IMR-90 (cell line): ENCODE results near the gene SPATS2L. TPM values are rescaled to one million over a fixed set of nuclear protein-coding genes. Genes with fewer than 3 reads are reported as not detected.

ENCODE experiments used
- ATAC-seq: fragments of 200-7000 bp; cut with Tn5 transposase; 2 replicates; pipeline ENCODE4 v1.9.1; 2020; ENCODE audit warnings: low read depth, mild to moderate bottlenecking, moderate library complexity
- BruUV-seq: library from RNA; stranded (reverse); fragments of 400-500 nt; replicated peaks from 2 replicates; lab custom pipeline; 2021; lab: Mats Ljungman, UMichigan
- CTCF ChIA-PET: fragments of 300-600 bp; formaldehyde crosslinking; extraction: SDS; loops from one replicate; lab custom pipeline; 2021; ENCODE audit warnings: antibody characterized with exemption; lab: Yijun Ruan, JAX
- POLR2A ChIA-PET: fragments of 300-600 bp; sonication (Branson Sonifier 250); formaldehyde crosslinking; loops from one replicate; lab custom pipeline; 2022; ENCODE audit warnings: antibody characterized with exemption; ENCODE audit not compliant: unreplicated experiment; lab: Charles Lee
- DNase-seq: peaks from one replicate; pipeline ENCODE4 v3.0.0; 2013
- H2AFZ ChIP-seq: replicated peaks from 2 replicates; pipeline ENCODE3; 2013; ENCODE audit warnings: low read length, mild to moderate bottlenecking; ENCODE audit not compliant: poor library complexity
- H2AK5ac ChIP-seq: 2 replicates; pipeline ENCODE4 v1.6.1; 2013; ENCODE audit warnings: low read depth, low read length, inconsistent platforms
- H2AK9ac ChIP-seq: replicated peaks from 2 replicates; pipeline ENCODE3; 2013; ENCODE audit warnings: mild to moderate bottlenecking, low read depth, low read length, moderate library complexity; ENCODE audit not compliant: poor library complexity
- H2BK120ac ChIP-seq: 2 replicates; pipeline ENCODE4 v1.6.1; 2013; ENCODE audit warnings: low read depth, low read length, inconsistent platforms
- H2BK15ac ChIP-seq: 3 replicates; pipeline ENCODE4 v1.6.1; 2013; ENCODE audit warnings: low read depth, low read length, inconsistent platforms
- H2BK20ac ChIP-seq: 2 replicates; pipeline ENCODE4 v1.6.1; 2013; ENCODE audit warnings: low read depth, mild to moderate bottlenecking, inconsistent platforms, low read length, moderate library complexity
- H2BK5ac ChIP-seq: 2 replicates; pipeline ENCODE4 v1.6.1; 2013; ENCODE audit warnings: mild to moderate bottlenecking, low read depth, low read length, inconsistent platforms; ENCODE audit not compliant: poor library complexity, severe bottlenecking
- H3K14ac ChIP-seq: replicated peaks from 2 replicates; pipeline ENCODE4 v1.6.1; 2013; ENCODE audit warnings: low read depth, low read length, inconsistent platforms
- H3K18ac ChIP-seq: 2 replicates; pipeline ENCODE4 v1.6.1; 2013; ENCODE audit warnings: low read depth, low read length, control low read depth
- H3K23ac ChIP-seq: 2 replicates; pipeline ENCODE4 v1.6.1; 2013; ENCODE audit warnings: low read depth, low read length, inconsistent platforms
- H3K27ac ChIP-seq: 2 replicates; pipeline ENCODE4 v1.5.1; 2013; ENCODE audit warnings: mild to moderate bottlenecking, control low read depth, low read length; ENCODE audit not compliant: insufficient read depth
- H3K27me3 ChIP-seq: 2 replicates; pipeline ENCODE4 v1.6.1; 2013; ENCODE audit warnings: low read length; ENCODE audit not compliant: control insufficient read depth, insufficient read depth
- H3K36me3 ChIP-seq: 2 replicates; pipeline ENCODE4 v1.6.1; 2013; ENCODE audit warnings: low read length, mixed read lengths; ENCODE audit not compliant: control insufficient read depth, insufficient read depth
- H3K4ac ChIP-seq: 2 replicates; pipeline ENCODE4 v1.6.1; 2013; ENCODE audit warnings: low read depth, low read length, inconsistent platforms
- H3K4me1 ChIP-seq: 2 replicates; pipeline ENCODE4 v1.6.1; 2013; ENCODE audit warnings: low read length, mixed read lengths; ENCODE audit not compliant: control insufficient read depth, insufficient read depth
- H3K4me2 ChIP-seq: 2 replicates; pipeline ENCODE4 v1.6.1; 2013; ENCODE audit warnings: low read depth, mild to moderate bottlenecking, control low read depth, low read length, moderate library complexity
- H3K4me3 ChIP-seq: 2 replicates; pipeline ENCODE4 v1.5.1; 2013; ENCODE audit warnings: low read depth, mild to moderate bottlenecking, control low read depth, low read length, moderate library complexity; ENCODE audit not compliant: insufficient read depth
- H3K56ac ChIP-seq: 2 replicates; pipeline ENCODE4 v1.6.1; 2013; ENCODE audit warnings: low read length, inconsistent platforms; ENCODE audit not compliant: insufficient read depth; ENCODE audit errors: extremely low read depth
- H3K79me1 ChIP-seq, 2 experiments: 2 replicates each; pipeline ENCODE4 v1.6.1; 2013; ENCODE audit warnings: low read length in 2 of 2, inconsistent platforms in 1 of 2, low read depth in 1 of 2
- H3K9ac ChIP-seq: 2 replicates; pipeline ENCODE4 v1.6.1; 2013; ENCODE audit warnings: low read depth, low read length, control low read depth
- H3K9me1 ChIP-seq: 2 replicates; pipeline ENCODE4 v1.6.1; 2013; ENCODE audit warnings: low read length, inconsistent platforms; ENCODE audit not compliant: insufficient read depth
- H3K9me3 ChIP-seq: 2 replicates; pipeline ENCODE4 v1.6.1; 2013; ENCODE audit warnings: low read length; ENCODE audit not compliant: control insufficient read depth, insufficient read depth
- H4K20me1 ChIP-seq: 2 replicates; pipeline ENCODE4 v1.6.1; 2013; ENCODE audit warnings: low read length, inconsistent platforms; ENCODE audit not compliant: insufficient read depth
- H4K5ac ChIP-seq: 2 replicates; pipeline ENCODE4 v1.6.1; 2013; ENCODE audit warnings: mild to moderate bottlenecking, low read depth, low read length, control low read depth
- H4K8ac ChIP-seq, 2 experiments: 2 replicates each; pipeline ENCODE4 v1.6.1; 2013; ENCODE audit warnings: low read depth in 2 of 2, low read length in 2 of 2, control low read depth in 1 of 2, inconsistent platforms in 1 of 2
- H4K91ac ChIP-seq: 2 replicates; pipeline ENCODE4 v1.6.1; 2013; ENCODE audit warnings: low read depth, low read length, inconsistent platforms; ENCODE audit not compliant: insufficient read depth
- CEBPB ChIP-seq: IDR thresholded peaks from 2 replicates; pipeline ENCODE4 v1.6.1; 2012; ENCODE audit warnings: low read depth, low read length, improper control_type of control experiment
- CHD1 ChIP-seq: IDR thresholded peaks from 2 replicates; pipeline ENCODE4 v1.6.1; 2012; ENCODE audit warnings: low read depth, low read length, improper control_type of control experiment
- CTCF ChIP-seq: conservative IDR thresholded peaks from 2 replicates; pipeline ENCODE4 v1.5.1; 2012; ENCODE audit warnings: mild to moderate bottlenecking, low read depth, low read length, improper control_type of control experiment
- RCOR1 ChIP-seq: IDR thresholded peaks from 2 replicates; pipeline ENCODE4 v1.6.1; 2012; ENCODE audit warnings: mild to moderate bottlenecking, low read length, improper control_type of control experiment; ENCODE audit not compliant: insufficient replicate concordance
- WGBS, 2 experiments: methylation state at CpG; one replicate each; pipeline versions ENCODE4 v1.1.5 to v1.1.7; 2013; ENCODE audit warnings: missing lambda C conversion rate in 2 of 2; ENCODE audit not compliant: insufficient read length in 1 of 2; ENCODE audit errors: extremely low coverage in 2 of 2; 5-methylcytosine and 5-hydroxymethylcytosine counted together
- dilution Hi-C: fragments of 300-500 bp; cut with HindIII; formaldehyde crosslinking; loops from one replicate; pipeline ENCODE4 v1.14.3; 2018; ENCODE audit warnings: low sequenced_read_pairs; ENCODE audit not compliant: unreplicated experiment
- in situ Hi-C: fragments of 300-500 bp; cut with MboI; formaldehyde crosslinking; loops from 3 replicates; pipeline ENCODE4 v1.14.3; 2019; ENCODE audit warnings: low sequenced_read_pairs, inconsistent platforms, mixed read lengths
- intact Hi-C: fragments of 100-400 bp; cut with micrococcal nuclease; formaldehyde crosslinking; loops from 2 replicates; pipeline ENCODE4 v1.10.0; 2022
- polyA plus RNA-seq, 3 experiments: library from polyadenylated mRNA; depleted of rRNA; stranded (reverse); fragments of >200 nt; gene quantifications; 2 replicates each; pipeline ENCODE4 v1.2.3, GENCODE V29; 2012; ENCODE audit warnings: low replicate concordance in 1 of 3
- total RNA-seq: library from RNA; depleted of rRNA; stranded (reverse); fragments of >200 nt; gene quantifications from 2 replicates; pipeline ENCODE4 v1.2.3, GENCODE V29; 2012

The SPATS2L gene
- total and polyA plus RNA-seq, 2 of the 4 experiments (the other 2 are of a cell fraction), result 118 to 155 TPM

- H3K9ac ChIP-seq, result no peak overlapping the region
- DNase-seq (no peak), ATAC-seq (no peak)
- dilution Hi-C loops, result no loop called here
- H3K14ac ChIP-seq, result no peak overlapping the region
- CTCF ChIA-PET, result no interaction called here
- no peak overlapping the region for H3K4me2 ChIP-seq
- H2AK5ac ChIP-seq, result no peak overlapping the region
- peaks cover 24% of the 10 kb centered on the region for H3K9me1 ChIP-seq
- no CpG with 5 or more reads among the region's 5 CpGs for WGBS, 2 experiments
- peaks cover 12% of the 10 kb centered on the region for H4K20me1 ChIP-seq
- H3K23ac ChIP-seq, result no peak overlapping the region
- BruUV-seq, result no TSS peak
- H3K27ac ChIP-seq, result no peak overlapping the region
- no peak overlapping the region for H2BK5ac ChIP-seq
- no peak overlapping the region for H3K18ac ChIP-seq
- no peak overlapping the region for H4K91ac ChIP-seq
- no peak overlapping the region for H2AFZ ChIP-seq
- no peak overlapping the region for H2BK120ac ChIP-seq
- POLR2A ChIA-PET, result no interaction called here
- H2BK20ac ChIP-seq, result no peak overlapping the region
- no peak overlapping the region for H3K4ac ChIP-seq
- H3K4me1 ChIP-seq, result peaks cover 10% of the 10 kb centered on the region
- intact Hi-C loops, result no loop called here
- no peak overlapping the region for H4K5ac ChIP-seq
- no peaks in the 10 kb centered on the region for H3K9me3 ChIP-seq
- TF ChIP-seq RCOR1 (no peak), CHD1 (no peak), CTCF (0 out of 2 replicates have a peak, but pooled peaks have one; percentile 1), CEBPB (no peak)
- no peak overlapping the region for H3K4me3 ChIP-seq
- peaks cover 33% of the 10 kb centered on the region for H3K36me3 ChIP-seq
- no peak overlapping the region for H2BK15ac ChIP-seq
- no peak overlapping the region for H4K8ac ChIP-seq
- peaks cover 23 to 65% of the 10 kb centered on the region in 2 experiments for H3K79me1 ChIP-seq
- in situ Hi-C loops, result no loop called here
- H3K27me3 ChIP-seq, result no peaks in the 10 kb centered on the region
- H2AK9ac ChIP-seq, result no peak overlapping the region
- no peak overlapping the region for H3K56ac ChIP-seq
Observed at GRCh38 chr2:200453853-200454534, 147.5 kb downstream of the SPATS2L start.
